HG02571 (cell line): ENCODE results near the gene TTI1.

Source experiments
- ATAC-seq: cut with Tn5 transposase; IDR thresholded peaks from one replicate; pipeline ENCODE4 v1.9.1; 2021; ENCODE audit warnings: mild to moderate bottlenecking, moderate library complexity; ENCODE audit not compliant: unreplicated experiment

Gene TTI1

DNA sequence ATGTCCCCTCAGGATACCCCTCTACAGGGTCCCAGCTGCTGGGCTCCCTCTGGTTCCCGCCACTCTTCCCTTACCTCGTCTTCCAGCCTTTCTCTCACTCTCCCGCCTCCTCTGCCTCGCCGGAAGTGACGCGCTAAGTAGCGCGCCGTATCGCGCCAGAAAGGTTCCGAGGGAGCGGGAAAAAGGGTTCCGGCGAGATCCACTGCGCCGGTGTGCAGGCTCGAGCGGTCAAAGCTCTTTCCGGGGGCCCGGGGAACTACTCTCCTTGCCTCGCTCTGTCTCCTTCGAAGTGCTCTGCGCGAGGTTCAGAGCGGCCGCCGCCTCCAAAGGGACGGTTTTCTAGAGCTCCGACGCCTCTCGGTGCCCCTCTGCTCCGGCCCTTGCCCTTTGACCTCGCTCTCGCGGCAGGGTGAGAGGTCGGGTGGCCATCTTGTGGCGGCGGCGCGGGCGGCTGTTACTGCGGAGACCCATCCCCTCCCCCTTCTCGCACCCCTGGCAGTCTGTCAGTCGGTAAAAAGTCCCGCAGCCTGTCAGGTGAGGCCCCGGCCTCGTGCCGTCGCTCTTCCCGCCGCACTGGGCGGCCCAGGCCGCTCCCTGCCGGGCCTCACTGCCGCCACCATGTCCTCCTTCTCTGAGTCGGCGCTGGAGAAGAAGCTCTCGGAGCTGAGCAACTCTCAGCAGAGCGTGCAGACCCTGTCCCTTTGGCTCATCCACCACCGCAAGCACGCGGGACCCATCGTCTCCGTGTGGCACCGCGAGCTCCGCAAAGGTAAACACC is at the start of gene TTI1, which contains the start of gene RPRD1B:
TTI1 (minus strand) TSS at position 127 of the 778 bp plus-strand sequence. CDS start 19,640 bp downstream, outside the sequence.
RPRD1B (plus strand) TSS at position 417 of the 778 bp plus-strand sequence; CDS start at position 619, 202 bp downstream.
- peak; percentile 88 for ATAC-seq

DNA sequence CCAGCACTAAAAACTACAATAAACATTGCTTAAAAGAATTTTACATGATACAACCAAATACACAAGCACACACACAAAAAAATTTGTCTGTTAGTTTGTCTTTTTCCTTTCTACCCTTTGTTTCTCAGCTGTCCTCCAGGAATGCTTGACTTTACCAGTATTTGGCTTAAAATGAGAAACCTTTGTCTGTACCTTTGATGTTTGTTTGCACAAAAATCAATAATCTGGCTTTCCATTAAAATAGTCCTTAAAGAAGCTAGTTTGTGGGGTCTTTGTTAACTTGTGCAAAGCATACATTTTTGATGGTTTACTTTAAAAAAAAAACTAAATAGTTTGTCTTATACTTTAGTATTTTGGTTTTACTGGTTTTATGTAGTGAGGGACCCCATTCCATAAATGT is 49.6 kb upstream of the TTI1 start:
- no peak for ATAC-seq

DNA sequence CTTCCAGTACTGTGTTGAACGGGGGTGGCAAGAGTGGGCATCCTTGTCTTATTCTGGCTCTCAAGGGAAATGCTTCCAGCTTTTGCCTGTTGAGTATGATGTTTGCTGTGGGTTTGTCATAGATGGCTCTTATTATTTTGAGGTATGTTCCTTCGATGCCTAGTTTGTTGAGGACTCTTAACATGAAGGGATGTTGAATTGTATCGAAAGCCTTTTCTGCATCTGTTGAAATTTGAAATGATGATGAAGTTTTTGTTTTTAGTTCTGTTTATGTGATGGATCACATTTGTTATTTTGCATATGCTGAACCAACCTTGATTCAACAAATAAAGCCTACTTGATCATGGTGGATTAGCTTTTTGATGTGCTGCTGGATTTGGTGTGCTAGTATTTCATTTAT is 48.3 kb upstream of the TTI1 start:
- no peak for ATAC-seq

DNA sequence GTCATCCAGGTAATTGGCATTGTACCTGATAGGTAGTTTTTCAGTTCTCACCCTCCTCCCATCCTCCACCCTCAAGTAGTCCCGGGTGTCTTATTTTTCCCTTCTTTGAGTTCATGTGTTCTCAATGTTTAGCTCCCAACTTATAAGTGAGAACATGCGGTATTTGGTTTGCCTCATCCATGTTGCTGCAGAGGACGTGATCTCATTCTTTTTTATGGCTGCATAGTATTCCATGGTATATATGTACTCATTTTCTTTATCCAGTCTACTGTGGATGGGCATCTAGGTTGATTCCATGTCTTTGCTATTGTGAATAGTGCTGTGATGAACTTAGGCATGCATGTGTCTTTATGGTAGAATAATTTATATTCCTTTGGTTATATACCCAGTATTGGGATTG is 46.1 kb upstream of the TTI1 start:
- ATAC-seq, result no peak

DNA sequence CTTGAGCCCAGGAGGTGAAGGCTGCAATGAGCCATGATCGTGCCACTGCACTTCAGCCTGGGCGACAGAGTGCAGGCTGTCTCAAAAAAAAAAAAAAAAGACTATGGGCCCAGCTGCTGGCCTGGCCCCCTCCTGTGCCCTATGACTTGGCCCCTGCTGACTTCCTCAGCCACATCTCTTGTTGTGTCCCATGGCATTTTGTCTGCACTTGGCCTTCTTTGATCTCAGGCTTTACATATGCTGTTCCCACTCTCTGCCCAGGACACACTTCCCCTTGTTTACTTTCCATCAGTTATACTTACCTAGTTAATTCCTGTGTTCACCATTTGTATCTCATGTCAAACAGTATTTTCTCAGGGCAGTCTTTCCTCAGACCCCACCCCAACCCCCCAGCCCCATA is 44.8 kb upstream of the TTI1 start:
- no peak for ATAC-seq

DNA sequence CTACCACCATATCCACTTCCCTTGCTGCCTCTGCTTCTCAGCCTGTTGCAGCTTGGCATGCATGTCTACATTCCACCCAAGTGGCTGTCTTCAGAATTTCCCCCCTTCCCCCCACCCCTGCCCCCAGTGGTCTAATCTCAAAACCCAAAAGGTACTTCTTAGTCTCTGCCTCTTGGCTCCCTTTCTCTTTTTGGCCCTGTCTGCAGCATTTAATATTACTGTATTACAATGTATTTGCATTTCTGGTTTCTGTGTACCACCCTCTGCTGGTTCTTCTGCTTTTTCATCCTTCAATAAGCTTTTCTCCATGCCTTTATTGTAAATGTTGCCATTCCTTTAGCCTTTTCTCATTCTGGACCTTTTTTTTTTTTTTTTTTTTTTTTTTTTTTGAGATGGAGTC is 43.3 kb upstream of the TTI1 start:
- no peak for ATAC-seq

DNA sequence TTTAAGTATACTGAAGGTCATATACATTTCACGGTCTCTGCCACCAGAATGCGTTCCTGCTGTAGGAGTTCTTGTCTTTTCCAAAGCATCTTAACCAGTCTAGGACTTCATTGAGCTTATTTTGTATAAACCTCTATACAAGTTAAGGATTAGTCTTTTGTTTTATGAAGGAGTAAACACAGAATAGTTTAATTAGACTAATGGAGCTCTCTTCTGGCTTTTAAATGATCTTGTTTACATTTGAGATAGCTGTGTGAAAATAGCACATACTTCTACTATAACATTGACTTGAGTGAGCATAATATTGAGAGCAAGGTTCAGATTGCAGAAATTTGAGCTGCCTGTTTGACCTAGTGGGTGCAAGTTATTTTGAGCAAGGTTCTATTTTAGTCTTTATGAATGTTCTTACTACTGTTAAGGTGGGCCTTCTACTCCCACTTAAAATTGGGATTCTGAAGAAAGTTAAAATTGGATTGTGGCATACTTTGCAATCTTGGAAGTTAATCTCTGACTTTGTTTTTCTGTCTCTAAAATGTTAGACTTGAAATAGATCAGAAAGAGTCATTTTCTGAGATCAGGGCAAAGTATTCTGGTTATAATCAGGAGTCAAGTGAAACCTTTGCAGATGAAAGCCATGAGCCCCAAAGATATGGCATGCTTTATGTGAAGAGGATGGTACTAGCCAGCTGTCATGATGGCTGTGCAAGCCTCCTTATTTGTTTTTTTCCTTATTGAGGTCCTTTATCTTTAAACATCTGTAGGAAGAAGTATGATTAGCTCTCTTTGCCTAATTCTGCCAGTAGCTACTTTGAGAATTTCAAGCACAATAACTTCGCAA is 42.1 kb upstream of the TTI1 start:
- ATAC-seq, result no peak

DNA sequence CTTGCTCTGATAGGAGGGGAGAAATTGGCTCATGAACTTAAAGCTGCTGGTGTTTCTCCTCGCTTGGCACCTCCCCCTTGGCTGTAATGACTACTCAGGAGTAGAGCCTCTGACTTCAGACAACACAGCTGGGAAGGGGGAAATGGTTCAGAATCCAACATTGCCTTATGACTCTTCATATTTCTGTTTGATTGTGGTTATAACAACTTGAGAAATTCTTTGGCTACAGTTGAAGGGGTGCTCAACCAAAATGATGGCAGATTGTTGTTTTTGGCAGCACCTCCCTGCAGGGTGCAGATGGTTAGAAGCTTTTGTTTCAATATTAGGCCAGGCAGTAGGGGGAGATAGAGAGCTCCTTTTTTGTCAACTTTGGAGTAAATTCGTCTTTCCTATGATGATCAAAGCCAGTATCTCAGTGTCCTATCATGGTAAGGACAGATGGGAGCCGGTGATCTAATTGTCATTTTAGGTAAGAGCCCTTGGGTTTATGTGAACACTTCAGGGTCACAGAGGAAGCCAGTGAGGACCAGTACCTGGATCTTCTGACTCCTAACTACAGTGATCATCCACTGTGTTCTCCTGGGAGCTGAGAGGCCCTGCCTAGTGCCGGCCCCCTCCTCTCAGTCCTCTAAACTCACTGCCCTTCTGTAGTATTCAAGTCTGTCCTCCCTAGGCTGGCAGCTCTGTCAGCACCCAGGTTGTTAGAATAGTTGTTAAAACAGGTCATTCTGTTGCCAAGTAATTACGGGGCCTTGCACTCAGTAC is 40.2 kb upstream of the TTI1 start:
- no peak for ATAC-seq

DNA sequence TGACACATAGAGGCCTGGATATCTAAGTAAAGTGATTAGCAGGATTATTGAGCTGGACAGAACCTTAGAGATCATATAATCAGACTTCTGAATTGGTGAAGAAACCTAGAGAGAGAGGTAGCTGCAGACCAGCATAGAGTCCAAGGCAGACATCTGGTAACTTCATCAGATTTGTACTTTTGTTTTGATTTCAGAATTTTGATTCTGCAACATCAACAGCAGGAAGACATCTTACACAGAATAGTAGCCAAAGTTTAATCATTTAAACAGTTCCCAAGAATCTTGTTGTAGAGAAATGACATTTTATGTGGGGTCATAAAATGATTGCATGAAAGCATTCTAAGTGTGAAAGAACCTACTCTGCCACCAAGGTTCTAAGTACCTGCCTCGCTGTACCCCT is 39.6 kb upstream of the TTI1 start:
- ATAC-seq, result no peak

DNA sequence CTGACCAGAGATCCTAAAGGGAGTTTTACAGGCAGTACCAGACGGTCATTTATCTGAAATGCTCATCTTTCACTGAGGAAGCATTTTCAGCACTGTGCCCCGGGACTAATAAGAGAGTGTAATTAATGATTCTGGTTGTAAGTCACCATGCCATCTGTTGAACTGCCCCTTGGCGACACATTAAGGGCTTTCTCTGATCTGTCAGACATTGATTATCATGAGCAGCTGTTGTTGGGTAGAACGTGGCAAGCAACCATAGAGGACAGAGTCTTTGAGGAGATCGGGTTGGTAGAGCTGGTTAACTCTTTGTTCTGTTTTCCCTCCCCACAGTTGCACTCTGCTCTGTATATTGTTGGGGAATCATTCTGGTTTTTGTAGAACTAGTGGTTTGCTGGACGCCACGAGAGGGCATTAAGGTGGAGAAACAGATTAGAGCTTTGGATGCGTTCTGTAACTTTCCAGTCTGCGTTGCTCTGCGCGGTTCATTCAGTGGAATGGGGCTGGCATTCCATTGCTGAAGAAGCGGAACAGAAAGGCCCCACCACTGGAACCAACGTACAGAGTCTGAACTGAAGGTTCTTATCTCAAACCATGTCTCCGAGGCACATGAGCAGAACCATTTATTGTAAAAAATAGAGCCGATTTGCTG is 34.6 kb upstream of the TTI1 start:
- no peak for ATAC-seq

DNA sequence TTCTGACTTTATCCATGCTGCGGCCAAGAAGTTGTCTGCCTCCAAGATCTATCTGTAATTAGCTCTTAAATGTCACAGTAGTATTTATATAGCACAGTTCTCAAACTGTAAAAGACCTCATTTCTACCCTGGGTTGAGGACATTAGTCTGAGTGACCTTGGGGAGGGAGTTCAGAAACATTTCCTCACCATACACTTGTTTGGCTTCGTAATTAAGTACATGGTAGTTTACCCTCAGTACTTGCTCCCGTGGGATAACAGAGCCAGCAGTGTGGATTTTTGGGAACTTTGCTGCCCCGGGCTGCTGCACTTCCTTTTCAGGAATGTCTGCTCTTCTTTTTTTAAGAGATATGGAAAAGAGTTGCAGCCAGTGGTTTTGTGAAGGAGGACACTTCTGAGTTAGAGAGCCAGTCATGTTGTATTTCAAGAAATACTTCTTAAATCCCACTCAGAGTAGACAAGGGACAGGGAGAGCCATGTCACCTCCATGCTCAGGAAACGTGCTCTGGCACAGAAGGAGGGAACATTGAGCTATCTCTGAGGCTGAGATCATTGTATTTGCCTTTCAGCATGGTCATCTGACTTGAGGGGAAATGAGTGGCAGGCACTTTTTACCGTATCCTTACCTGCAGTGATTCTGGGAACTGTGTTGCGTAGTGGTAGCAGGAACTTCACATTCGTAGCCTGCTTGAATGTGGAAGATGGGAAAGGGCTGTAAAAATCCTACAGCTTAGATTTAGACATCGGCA is 33.9 kb upstream of the TTI1 start:
- no peak for ATAC-seq

DNA sequence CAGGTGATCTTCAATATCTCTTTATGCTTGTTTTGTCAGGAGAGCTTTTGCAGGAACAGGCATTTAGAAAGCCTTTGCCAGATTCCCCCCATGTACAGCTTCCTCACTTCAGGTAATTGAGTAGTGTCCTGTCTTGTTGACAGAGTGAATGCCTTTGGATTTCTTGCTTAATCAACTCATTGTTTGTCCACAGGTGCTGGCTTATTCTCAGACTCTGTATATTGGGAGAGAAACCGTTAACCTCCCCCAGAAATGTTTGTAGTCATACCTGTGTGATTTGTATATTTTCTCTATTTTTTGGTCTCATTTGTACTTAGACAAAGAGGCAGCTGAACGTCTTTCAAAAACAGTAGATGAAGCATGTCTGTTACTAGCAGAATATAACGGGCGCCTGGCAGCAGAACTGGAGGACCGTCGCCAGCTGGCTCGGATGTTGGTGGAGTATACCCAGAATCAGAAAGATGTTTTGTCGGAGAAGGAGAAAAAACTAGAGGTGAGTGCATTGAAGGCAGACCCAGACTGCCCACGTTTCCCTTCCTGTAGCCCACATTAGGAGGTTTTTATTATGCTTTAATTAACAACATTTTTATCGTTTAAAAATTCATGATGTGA is 32.6 kb upstream of the TTI1 start:
- no peak for ATAC-seq

DNA sequence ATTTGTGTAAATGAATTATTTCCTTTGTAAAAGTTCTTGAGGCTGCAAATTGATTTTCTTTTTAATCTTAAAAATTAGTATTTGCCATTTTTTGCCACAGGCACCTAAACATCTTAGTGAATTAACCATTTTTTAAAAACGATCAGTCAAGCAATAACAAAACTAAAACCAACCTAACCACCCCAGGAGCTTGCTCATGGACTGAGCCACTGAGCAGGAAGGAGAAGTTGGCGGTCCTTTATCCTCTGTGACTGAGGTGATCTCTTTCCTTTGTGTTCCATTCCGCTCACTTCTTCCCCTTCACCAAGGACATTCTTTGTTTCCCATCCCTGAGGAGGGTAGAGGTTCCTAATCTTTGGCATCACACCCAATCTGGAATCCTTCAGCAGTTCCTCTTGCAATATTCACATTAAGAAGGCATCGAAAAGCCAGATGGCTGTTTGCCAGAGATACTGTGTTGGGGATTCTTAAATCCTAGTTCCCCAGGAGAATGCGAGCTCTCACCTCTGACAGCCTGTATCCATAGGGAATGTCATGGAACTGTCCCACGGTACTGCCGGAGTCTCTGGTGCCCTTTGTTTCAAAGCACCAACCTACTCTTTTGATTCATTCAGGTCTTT is 30.8 kb upstream of the TTI1 start:
- ATAC-seq, result no peak

DNA sequence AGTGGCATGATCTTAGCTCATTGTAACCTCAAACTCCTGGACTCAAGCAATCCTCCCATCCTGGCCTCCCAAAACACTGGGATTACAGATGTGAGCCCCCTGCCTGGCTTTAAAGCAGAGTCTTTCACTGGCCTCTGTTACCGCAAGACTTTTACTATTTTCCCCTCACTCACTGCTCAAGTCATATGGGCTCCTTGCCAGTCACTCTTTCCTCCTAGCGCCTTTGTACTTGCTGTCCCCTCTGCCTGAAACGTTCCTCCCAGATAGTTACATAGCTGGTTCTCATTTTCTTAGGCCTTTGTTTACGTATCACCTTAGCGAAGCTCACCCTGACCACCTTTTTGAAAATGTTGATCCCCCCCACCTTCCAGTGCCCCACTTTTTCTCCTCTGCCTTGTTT is 29.6 kb upstream of the TTI1 start:
- no peak for ATAC-seq

DNA sequence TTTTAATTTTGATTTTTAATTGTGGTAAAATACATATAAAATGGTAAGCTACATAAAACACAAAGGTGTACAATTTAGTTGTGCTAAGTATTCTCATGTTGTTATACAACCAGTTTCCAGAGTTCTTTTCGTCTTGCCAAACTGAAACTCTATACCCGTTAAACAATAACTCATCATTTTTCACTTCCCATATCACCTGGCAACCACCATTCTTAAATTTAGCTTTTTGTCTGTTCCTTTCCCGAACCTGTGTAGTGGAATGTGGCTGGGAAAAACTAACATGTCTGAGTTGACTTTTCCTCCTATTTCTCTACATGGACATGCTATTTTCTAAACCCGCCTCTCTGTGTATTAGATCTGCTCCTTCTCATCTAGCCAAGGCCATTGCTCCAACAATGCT is 27.9 kb upstream of the TTI1 start:
- no peak for ATAC-seq

DNA sequence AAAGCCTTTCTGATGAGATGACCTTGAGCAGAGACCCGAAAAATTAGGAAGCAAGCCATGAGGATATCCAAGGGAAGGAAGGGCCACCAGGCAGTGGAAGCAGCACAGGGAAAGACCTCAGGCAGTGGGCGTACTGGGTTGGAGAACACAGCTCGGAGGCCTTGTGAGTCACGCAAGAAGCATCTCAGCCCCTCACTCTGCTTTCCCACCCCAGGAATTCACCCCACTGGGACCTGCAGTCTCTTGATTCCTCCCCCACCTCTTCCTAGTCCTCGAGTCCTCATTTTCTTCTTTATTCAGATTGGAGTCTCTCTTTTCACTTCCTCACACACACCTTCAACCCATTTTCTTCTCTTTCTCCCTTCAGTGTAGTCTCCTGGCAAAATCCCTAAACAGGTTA is 27.3 kb upstream of the TTI1 start:
- ATAC-seq, result no peak

DNA sequence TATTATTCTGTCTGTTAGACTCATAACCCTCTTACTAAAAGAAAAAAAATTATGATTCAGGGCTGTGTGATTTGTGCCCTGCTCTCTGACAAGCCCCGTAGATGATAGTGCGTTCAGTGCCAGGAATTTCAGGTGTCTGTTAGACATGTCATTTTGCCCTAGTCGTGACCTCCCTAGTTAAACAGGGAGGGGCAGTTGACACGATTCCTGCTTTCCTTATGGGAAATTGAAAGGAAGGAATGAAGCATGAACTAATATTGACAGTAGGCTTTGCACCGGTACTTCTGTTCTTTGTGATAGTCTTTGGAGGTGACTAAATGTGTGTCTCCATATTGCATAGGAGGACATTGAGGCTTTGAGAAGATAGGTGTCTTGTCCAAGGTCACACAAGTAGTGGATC is 26.6 kb upstream of the TTI1 start:
- no peak for ATAC-seq

DNA sequence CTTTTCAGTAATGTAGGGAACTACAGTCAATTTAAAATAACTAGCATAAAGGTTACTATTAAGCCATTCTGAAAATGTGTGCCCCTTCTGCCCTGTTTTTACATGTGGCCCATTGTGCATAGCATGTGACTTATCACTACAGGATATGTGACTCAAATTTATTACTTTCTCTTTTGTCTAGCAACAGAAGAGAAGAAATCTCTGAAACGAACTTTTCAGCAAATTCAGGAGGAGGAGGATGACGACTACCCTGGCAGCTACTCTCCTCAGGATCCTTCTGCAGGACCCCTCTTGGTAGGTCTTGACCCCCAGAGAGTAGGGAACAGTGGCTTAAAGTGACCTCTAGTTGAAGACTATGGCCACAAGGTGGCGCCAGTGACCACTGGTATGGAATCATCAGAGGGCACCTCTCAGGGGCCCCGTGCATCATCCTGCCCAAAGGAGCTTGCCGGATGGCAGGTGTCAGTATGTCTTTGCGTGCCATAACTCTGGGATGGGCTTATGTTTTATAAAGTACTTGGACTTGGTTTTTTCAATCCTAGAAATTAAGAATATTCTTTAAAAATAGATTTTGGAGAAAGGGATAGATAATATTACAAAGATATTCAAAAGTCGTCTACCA is 24.2 kb upstream of the TTI1 start:
- ATAC-seq, result no peak

DNA sequence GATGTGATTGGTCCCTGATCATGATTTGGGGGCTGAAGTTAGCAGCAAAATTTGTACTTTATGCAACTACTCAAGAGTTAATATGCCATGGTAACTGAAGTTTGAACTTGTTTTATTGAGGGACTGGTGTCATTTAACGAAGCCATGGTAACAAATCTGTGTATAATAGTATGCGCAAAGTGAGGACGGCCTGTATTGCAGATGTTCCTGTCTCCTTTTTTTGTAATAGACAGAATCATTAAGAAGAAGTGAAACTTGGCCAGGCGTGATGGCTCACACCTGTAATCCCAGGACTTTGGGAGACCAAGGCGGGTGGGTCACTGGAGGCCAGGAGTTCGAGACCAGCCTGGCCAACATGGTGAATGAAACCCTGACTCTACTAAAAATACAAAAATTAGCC is 22.6 kb upstream of the TTI1 start:
- ATAC-seq, result no peak
